Chondrocyte (in vitro differentiated cells): ENCODE data around the gene RXRA. TPM values are rescaled to one million over a fixed set of nuclear protein-coding genes. Genes with fewer than 3 reads are reported as not detected.

Experiments used
- DNase-seq: peaks from one replicate; pipeline ENCODE4 v3.0.0; 2021; ENCODE audit warnings: mixed read lengths, low spot score
- H3K27ac Mint-ChIP-seq: one replicate; pipeline ENCODE4 v1.8.0; 2021; ENCODE audit warnings: mild to moderate bottlenecking, moderate library complexity, mixed read lengths; ENCODE audit not compliant: unreplicated experiment
- H3K27me3 Mint-ChIP-seq: 2 replicates; pipeline ENCODE4 v1.8.0; 2021; ENCODE audit warnings: low read depth, mixed read lengths
- H3K36me3 Mint-ChIP-seq: 2 replicates; pipeline ENCODE4 v1.8.0; 2021; ENCODE audit warnings: low read depth, mixed read lengths
- H3K4me1 Mint-ChIP-seq: 2 replicates; pipeline ENCODE4 v1.8.0; 2021; ENCODE audit warnings: low read depth, mild to moderate bottlenecking, mixed read lengths
- H3K4me3 Mint-ChIP-seq: one replicate; pipeline ENCODE4 v1.8.0; 2021; ENCODE audit warnings: mild to moderate bottlenecking, moderate library complexity, mixed read lengths; ENCODE audit not compliant: unreplicated experiment
- H3K9me3 Mint-ChIP-seq: 2 replicates; pipeline ENCODE4 v1.8.0; 2021; ENCODE audit warnings: low read depth, mixed read lengths
- total RNA-seq: library from RNA; stranded (reverse); gene quantifications from 3 replicates; pipeline ENCODE4 v1.2.1, GENCODE V29; 2021
- TF ChIP-seq, protein P1 (sequence below): fragments of 200-600 bp; sonication (generic); IDR thresholded peaks from 2 replicates; pipeline ENCODE4 v1.5.0; 2021; ENCODE audit warnings: antibody characterized with exemption, mild to moderate bottlenecking, moderate library complexity

Gene RXRA
- total RNA-seq, 1 donor from 2014 or later = 27.3 TPM

DNA sequence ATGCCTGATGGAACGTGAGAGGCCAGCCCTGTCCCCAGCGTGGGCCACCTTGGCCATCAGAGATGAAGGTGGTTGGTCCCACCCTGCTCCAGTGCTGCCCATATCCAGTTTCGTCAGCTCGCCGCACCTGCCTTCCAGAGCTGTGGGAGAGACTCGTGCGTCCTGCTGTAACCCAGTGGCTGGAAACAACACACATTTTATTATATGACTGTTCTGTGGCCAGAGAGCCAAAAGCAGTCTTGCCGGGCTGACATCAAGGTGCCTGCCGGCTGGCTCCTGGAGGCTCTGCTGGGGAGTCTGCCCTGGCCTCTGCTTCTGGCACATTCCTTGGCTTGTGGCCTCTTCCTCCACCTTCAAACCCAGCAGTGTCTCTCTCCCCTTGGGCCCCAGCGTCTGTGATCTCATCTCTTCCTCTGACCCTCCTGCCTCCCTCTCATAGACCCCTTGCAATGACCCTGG is 94.7 kb downstream of the RXRA start:
- Mint-ChIP-seq H3K36me3 (peaks cover 10% of the 10 kb centered on the region), H3K27ac (peak overlapping the region; percentile 63), H3K27me3 (no peaks in the 10 kb centered on the region), H3K4me1 (no peaks in the 10 kb centered on the region), H3K4me3 (no peak overlapping the region), H3K9me3 (no peaks in the 10 kb centered on the region)
- TF ChIP-seq, protein P1, sequence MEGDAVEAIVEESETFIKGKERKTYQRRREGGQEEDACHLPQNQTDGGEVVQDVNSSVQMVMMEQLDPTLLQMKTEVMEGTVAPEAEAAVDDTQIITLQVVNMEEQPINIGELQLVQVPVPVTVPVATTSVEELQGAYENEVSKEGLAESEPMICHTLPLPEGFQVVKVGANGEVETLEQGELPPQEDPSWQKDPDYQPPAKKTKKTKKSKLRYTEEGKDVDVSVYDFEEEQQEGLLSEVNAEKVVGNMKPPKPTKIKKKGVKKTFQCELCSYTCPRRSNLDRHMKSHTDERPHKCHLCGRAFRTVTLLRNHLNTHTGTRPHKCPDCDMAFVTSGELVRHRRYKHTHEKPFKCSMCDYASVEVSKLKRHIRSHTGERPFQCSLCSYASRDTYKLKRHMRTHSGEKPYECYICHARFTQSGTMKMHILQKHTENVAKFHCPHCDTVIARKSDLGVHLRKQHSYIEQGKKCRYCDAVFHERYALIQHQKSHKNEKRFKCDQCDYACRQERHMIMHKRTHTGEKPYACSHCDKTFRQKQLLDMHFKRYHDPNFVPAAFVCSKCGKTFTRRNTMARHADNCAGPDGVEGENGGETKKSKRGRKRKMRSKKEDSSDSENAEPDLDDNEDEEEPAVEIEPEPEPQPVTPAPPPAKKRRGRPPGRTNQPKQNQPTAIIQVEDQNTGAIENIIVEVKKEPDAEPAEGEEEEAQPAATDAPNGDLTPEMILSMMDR = no peak
- DNase-seq = no peak

DNA sequence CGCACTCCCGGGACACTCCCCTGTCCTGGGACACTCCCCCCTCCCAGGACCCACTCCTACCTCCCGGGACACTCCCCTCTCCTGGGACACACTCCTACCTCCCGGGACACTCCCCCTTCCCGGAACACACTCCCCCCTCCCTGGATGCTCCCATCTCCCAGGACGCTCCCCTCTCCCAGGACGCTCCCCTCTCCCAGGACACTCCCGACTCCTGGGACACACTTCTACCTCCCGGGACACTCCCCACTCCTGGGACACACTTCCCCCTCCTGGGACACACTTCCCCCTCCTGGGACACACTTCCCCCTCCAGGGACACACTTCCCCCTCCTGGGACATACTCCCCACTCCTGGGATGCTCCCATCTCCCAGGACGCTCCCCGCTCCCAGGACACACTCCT is 95.6 kb downstream of the RXRA start:
- Mint-ChIP-seq H3K36me3 (peaks cover 8% of the 10 kb centered on the region), H3K4me1 (no peaks in the 10 kb centered on the region), H3K9me3 (no peaks in the 10 kb centered on the region), H3K27ac (no peak overlapping the region), H3K27me3 (no peaks in the 10 kb centered on the region), H3K4me3 (no peak overlapping the region)
- DNase-seq = no peak
- TF ChIP-seq, protein P1 = no peak

DNA sequence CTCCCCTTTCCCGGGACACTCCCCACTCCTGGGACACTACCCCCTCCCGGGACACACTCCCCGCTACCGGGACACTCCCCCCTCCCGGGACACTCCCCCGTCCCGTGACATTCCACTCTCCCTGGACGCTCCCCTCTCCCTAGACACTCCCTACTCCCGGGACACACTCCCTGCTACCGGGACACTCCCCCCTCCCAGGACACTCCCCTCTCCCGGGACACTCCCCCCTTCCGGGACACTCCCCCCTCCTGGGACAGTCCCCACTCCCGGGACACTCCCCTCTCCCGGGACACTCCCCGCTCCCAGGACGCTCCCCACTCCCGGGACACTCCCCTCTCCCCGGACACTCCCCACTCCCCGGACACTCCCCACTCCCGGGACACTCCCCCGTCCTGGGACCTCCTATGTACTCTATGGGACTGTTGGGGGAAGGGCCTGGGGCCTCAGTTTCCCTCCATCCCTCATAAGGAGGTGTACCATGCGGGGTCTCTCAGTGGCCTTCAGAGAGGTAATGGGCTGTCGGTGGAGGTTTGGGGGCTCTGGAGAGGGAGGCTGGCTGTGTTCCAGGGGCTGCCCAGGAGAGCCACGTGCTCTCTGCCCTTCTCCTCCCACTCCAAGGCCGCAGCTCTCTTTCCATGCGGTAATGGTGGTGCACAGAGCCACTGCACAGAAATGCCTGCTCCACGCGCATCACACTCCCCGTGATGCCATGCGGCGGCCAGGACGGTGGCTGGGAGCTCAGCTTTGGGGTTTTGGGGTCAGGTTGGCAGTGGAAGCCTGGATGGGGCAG is 96.2 kb downstream of the RXRA start:
- no peaks in the 10 kb centered on the region for H3K9me3 Mint-ChIP-seq
- H3K4me1 Mint-ChIP-seq = no peaks in the 10 kb centered on the region
- H3K4me3 Mint-ChIP-seq = no peak overlapping the region
- DNase-seq = no peak
- TF ChIP-seq, protein P1 = no peak
- H3K27ac Mint-ChIP-seq = no peak overlapping the region
- H3K36me3 Mint-ChIP-seq = peaks cover 8% of the 10 kb centered on the region
- H3K27me3 Mint-ChIP-seq = no peaks in the 10 kb centered on the region

DNA sequence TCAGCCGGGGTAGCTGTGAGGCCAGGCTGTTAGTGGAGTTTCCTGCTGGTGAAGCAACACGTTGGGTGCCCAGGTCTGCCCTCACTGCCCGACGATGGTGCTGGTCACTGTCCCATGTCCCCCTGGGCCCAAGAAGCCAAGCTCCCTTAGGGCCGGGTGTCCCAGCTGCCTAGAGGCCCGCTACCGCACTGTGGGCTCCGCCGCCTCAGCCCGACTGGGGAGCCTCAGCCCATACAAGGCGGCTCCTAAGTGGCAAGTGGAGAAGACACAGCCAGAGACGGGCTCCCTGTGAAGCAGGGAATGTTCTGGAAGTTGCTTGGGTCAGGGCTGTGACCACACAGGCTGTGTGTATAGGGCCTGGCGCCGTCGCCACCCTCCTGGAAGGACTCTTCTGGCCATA is 96.9 kb downstream of the RXRA start:
- Mint-ChIP-seq H3K9me3 (no peaks in the 10 kb centered on the region), H3K4me1 (no peaks in the 10 kb centered on the region), H3K36me3 (peaks cover 6% of the 10 kb centered on the region), H3K27ac (no peak overlapping the region), H3K27me3 (no peaks in the 10 kb centered on the region), H3K4me3 (no peak overlapping the region)
- no peak for DNase-seq
- TF ChIP-seq, protein P1 = no peak

DNA sequence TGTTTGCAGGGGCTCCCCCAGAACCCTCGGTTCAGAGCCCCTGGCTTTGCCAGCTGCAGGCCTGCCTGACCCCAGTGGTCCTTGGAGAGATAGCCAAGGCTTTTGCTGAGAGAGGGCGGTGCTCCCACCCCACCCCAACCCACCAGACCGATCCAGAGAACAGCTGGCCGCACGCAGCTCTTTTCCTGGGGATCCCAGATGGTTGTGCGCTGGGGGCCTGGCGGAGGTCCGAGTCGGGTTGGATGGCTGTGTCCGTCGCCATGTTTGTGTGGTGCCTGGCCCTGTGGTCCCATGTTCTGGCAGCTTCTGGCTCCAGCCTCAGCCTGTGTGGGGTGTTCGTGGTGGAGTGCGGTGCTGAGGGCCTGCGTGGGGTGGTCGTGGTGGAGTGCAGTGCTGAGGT is 97.5 kb downstream of the RXRA start:
- H3K27me3 Mint-ChIP-seq = no peaks in the 10 kb centered on the region
- TF ChIP-seq, protein P1 = no peak
- H3K9me3 Mint-ChIP-seq = no peaks in the 10 kb centered on the region
- DNase-seq = no peak
- H3K4me3 Mint-ChIP-seq = no peak overlapping the region
- H3K4me1 Mint-ChIP-seq = no peaks in the 10 kb centered on the region
- H3K36me3 Mint-ChIP-seq = peaks cover 6% of the 10 kb centered on the region
- H3K27ac Mint-ChIP-seq = no peak overlapping the region
